ENCODE measurements around the gene KCP.
"Not testable (repeated sequence)": the region's sequence is repeated elsewhere in the genome, so short reads cannot be mapped to it uniquely, and the experiment has no call there.

KCP gene

DNA sequence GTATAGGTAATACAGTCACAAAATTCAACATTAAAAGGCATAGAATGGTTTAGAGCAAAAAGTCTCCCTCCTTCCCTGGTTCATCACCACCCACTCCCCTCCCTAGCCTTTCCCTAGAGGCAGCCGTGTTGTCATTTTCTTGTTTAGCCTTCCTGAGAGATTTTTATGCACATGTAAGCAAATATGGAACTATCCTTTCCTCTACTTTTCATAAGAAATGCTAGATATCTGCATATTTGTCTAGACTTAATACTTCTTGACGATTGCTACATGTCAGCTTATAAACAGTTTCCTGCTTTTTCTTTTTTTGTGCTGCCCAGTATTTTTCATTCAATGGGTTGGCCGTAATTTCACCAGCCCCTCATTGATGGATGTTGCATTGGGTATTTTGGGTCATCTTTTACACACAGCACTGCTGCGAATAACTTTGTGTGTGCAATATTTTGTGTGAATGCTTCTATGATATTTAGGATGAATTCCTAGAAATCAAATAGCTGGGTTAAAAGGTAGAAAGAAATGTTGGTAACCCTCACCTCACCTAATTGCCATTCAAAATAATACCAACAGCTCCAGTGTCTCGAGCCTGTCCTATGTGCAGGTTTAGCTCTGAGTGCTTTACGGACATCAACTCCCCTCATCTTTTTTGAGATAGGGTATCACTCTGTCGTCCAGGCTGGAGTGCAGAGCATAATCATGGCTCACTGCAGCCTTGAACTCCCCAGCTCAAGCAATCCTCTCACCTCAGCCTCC lies 34.2 kb upstream of the KCP start:
- Histone ChIP-seq H3K4me2 (ENCODE audit: low read length, poor library complexity, severe bottlenecking) (no peak overlapping the region), H3K9me3 (ENCODE audit: control insufficient read depth, low read length) (no peaks in the 10 kb centered on the region), H3K18ac (ENCODE audit: low read depth in 1 of 2, low read length in 2 of 2) (no peak overlapping the region), H2BK12ac (ENCODE audit: low read length in 2 of 2) (no peak overlapping the region), H3K4me3 (ENCODE audit: insufficient read depth in 1 of 2, low read depth in 1 of 2, low read length in 2 of 2) (no peak overlapping the region), H2AFZ (ENCODE audit: low read depth, low read length) (no peak overlapping the region), H3K4me1 (ENCODE audit: control insufficient read depth, insufficient read depth, low read depth, low read length) (peaks cover 13% of the 10 kb centered on the region), H2BK15ac (ENCODE audit: low read depth, poor library complexity, severe bottlenecking) (no peak overlapping the region), H3K14ac (ENCODE audit: low read length in 2 of 2) (no peak overlapping the region), H3K27me3 (ENCODE audit: control insufficient read depth in 1 of 2, insufficient read depth in 1 of 2, low read length in 2 of 2) (peaks cover 21 to 42% of the 10 kb centered on the region in 2 experiments), H2BK120ac (ENCODE audit: low read depth, low read length) (no peak overlapping the region), H4K91ac (ENCODE audit: low read length) (no peak overlapping the region), H2AK5ac (ENCODE audit: low read length, severe bottlenecking) (no peak overlapping the region), H4K8ac (ENCODE audit: low read length) (no peak overlapping the region), H3K27ac (ENCODE audit: low read length, poor library complexity, severe bottlenecking) (no peak overlapping the region), H3K9ac (ENCODE audit: low read length) (no peak overlapping the region), H3K23ac (ENCODE audit: low read length in 2 of 2) (no peak overlapping the region), H3K4ac (ENCODE audit: low read depth in 1 of 2, low read length in 2 of 2) (no peak overlapping the region), H2BK5ac (ENCODE audit: low read depth, low read length, poor library complexity, severe bottlenecking) (no peak overlapping the region), H3K79me1 (replicated peaks; ENCODE audit: low read length, poor library complexity, severe bottlenecking) (no peaks in the 10 kb centered on the region), H3K36me3 (ENCODE audit: control insufficient read depth in 1 of 2, insufficient read depth in 2 of 2, low read depth in 1 of 2, low read length in 2 of 2) (peaks cover 0 to 27% of the 10 kb centered on the region in 2 experiments)
- WGBS = 80% methylated on average over 7 of the region's 7 CpGs
- no peak for DNase-seq

DNA sequence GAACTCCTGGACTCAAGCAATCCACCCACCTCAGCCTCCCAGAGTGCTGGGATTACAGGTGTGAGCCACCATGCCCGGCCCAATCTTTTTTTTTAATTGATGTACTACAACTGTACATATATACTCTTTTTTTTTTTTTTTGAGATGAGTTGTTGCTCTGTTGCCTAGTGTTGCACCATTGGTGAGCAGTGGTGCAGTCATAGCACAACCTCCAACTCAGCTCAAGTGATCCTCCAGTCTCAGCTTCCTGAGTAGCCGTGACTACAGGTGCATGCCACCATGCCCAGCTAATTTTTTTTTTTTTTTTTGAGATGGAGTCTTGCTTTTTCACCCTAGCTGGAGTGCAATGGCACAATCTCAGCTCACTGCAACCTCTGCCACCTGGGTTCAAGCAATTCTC lies 32.7 kb upstream of the KCP start:
- not testable (repeated sequence) for H3K4ac ChIP-seq (ENCODE audit: low read depth in 1 of 2, low read length in 2 of 2); H2BK120ac ChIP-seq (ENCODE audit: low read depth, low read length); H3K23ac ChIP-seq (ENCODE audit: low read length in 2 of 2); H3K27ac ChIP-seq (ENCODE audit: low read length, poor library complexity, severe bottlenecking); H2BK12ac ChIP-seq (ENCODE audit: low read length in 2 of 2); H3K4me2 ChIP-seq (ENCODE audit: low read length, poor library complexity, severe bottlenecking); H3K14ac ChIP-seq (ENCODE audit: low read length in 2 of 2); H2AFZ ChIP-seq (ENCODE audit: low read depth, low read length); H3K9me3 ChIP-seq (ENCODE audit: control insufficient read depth, low read length); H3K4me3 ChIP-seq (ENCODE audit: insufficient read depth in 1 of 2, low read depth in 1 of 2, low read length in 2 of 2); DNase-seq; H3K18ac ChIP-seq (ENCODE audit: low read depth in 1 of 2, low read length in 2 of 2); H3K79me1 ChIP-seq (replicated peaks; ENCODE audit: low read length, poor library complexity, severe bottlenecking); H2BK15ac ChIP-seq (ENCODE audit: low read depth, poor library complexity, severe bottlenecking); H2AK5ac ChIP-seq (ENCODE audit: low read length, severe bottlenecking); H2BK5ac ChIP-seq (ENCODE audit: low read depth, low read length, poor library complexity, severe bottlenecking); H4K91ac ChIP-seq (ENCODE audit: low read length); H3K9ac ChIP-seq (ENCODE audit: low read length); H4K8ac ChIP-seq (ENCODE audit: low read length)
- H3K4me1 ChIP-seq (ENCODE audit: control insufficient read depth, insufficient read depth, low read depth, low read length) = peaks cover 15% of the 10 kb centered on the region
- no CpG with 5 or more reads among the region's 2 CpGs for WGBS
- H3K36me3 ChIP-seq (ENCODE audit: control insufficient read depth in 1 of 2, insufficient read depth in 2 of 2, low read depth in 1 of 2, low read length in 2 of 2) = peaks cover 0 to 15% of the 10 kb centered on the region in 2 experiments
- peaks cover 36 to 54% of the 10 kb centered on the region in 2 experiments for H3K27me3 ChIP-seq (ENCODE audit: control insufficient read depth in 1 of 2, insufficient read depth in 1 of 2, low read length in 2 of 2)

- Histone ChIP-seq H3K79me1 (replicated peaks; ENCODE audit: low read length, poor library complexity, severe bottlenecking) (no peaks in the 10 kb centered on the region), H4K91ac (ENCODE audit: low read length) (no peak overlapping the region), H2BK12ac (ENCODE audit: low read length in 2 of 2) (no peak overlapping the region), H4K8ac (ENCODE audit: low read length) (no peak overlapping the region), H2AK5ac (ENCODE audit: low read length, severe bottlenecking) (no peak overlapping the region), H3K27ac (ENCODE audit: low read length, poor library complexity, severe bottlenecking) (no peak overlapping the region), H3K4ac (ENCODE audit: low read depth in 1 of 2, low read length in 2 of 2) (no peak overlapping the region), H3K4me1 (ENCODE audit: control insufficient read depth, insufficient read depth, low read depth, low read length) (peaks cover 15% of the 10 kb centered on the region), H3K23ac (ENCODE audit: low read length in 2 of 2) (no peak overlapping the region), H3K18ac (ENCODE audit: low read depth in 1 of 2, low read length in 2 of 2) (no peak overlapping the region), H2BK120ac (ENCODE audit: low read depth, low read length) (no peak overlapping the region), H2AFZ (ENCODE audit: low read depth, low read length) (no peak overlapping the region), H3K4me3 (ENCODE audit: insufficient read depth in 1 of 2, low read depth in 1 of 2, low read length in 2 of 2) (no peak overlapping the region), H2BK5ac (ENCODE audit: low read depth, low read length, poor library complexity, severe bottlenecking) (no peak overlapping the region), H3K27me3 (ENCODE audit: control insufficient read depth in 1 of 2, insufficient read depth in 1 of 2, low read length in 2 of 2) (peaks cover 43 to 63% of the 10 kb centered on the region in 2 experiments), H3K4me2 (ENCODE audit: low read length, poor library complexity, severe bottlenecking) (no peak overlapping the region), H2BK15ac (ENCODE audit: low read depth, poor library complexity, severe bottlenecking) (no peak overlapping the region), H3K9ac (ENCODE audit: low read length) (no peak overlapping the region), H3K36me3 (ENCODE audit: control insufficient read depth in 1 of 2, insufficient read depth in 2 of 2, low read depth in 1 of 2, low read length in 2 of 2) (peaks cover 0 to 6% of the 10 kb centered on the region in 2 experiments), H3K9me3 (ENCODE audit: control insufficient read depth, low read length) (no peaks in the 10 kb centered on the region), H3K14ac (ENCODE audit: low read length in 2 of 2) (no peak overlapping the region)
- no peak for DNase-seq
- WGBS = 88% methylated on average over 16 of the region's 16 CpGs
Measured at GRCh38 chr7:128941946-128942526, 31.5 kb upstream of the KCP start.

DNA sequence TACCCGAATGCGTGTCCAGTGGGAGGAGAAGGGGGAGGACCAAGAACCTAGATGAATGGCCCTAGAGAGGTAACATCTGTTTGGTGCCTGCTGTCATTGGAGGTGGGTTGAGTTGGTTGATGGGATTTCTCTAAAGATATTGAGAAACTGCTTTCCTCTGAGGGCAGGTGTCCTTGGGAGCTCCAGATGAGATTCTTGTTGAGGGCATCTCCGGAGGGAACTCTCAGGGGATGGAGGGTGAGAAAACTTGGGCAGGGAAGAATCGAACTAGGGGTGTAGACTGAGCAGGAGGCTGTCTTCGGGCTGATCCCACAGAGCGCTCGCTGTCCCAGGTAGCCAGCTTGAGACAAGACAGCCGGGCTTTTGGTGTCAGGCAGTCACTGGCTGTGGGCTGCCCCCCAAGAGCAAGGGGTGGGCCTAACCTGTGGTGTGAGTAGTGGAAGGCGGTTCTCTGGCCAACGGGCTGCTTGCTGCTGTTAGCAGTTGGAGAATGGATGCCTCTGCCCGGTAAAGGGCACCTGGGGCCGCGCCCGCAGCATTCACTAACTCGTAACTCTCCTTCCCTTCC lies 30.9 kb upstream of the KCP start:
- no peak overlapping the region for H3K23ac ChIP-seq (ENCODE audit: low read length in 2 of 2)
- H2BK12ac ChIP-seq (ENCODE audit: low read length in 2 of 2) = no peak overlapping the region
- H3K79me1 ChIP-seq (replicated peaks; ENCODE audit: low read length, poor library complexity, severe bottlenecking) = no peaks in the 10 kb centered on the region
- H2AK5ac ChIP-seq (ENCODE audit: low read length, severe bottlenecking) = no peak overlapping the region
- H2BK15ac ChIP-seq (ENCODE audit: low read depth, poor library complexity, severe bottlenecking) = no peak overlapping the region
- H3K9me3 ChIP-seq (ENCODE audit: control insufficient read depth, low read length) = no peaks in the 10 kb centered on the region
- no peak overlapping the region for H4K91ac ChIP-seq (ENCODE audit: low read length)
- peaks cover 0 to 6% of the 10 kb centered on the region in 2 experiments for H3K36me3 ChIP-seq (ENCODE audit: control insufficient read depth in 1 of 2, insufficient read depth in 2 of 2, low read depth in 1 of 2, low read length in 2 of 2)
- H2AFZ ChIP-seq (ENCODE audit: low read depth, low read length) = no peak overlapping the region
- no peak for DNase-seq
- H3K27ac ChIP-seq (ENCODE audit: low read length, poor library complexity, severe bottlenecking) = no peak overlapping the region
- H2BK120ac ChIP-seq (ENCODE audit: low read depth, low read length) = no peak overlapping the region
- no peak overlapping the region for H3K18ac ChIP-seq (ENCODE audit: low read depth in 1 of 2, low read length in 2 of 2)
- WGBS = 81% methylated on average over 14 of the region's 15 CpGs
- no peak overlapping the region for H3K9ac ChIP-seq (ENCODE audit: low read length)
- H4K8ac ChIP-seq (ENCODE audit: low read length) = no peak overlapping the region
- no peak overlapping the region for H3K14ac ChIP-seq (ENCODE audit: low read length in 2 of 2)
- H3K27me3 ChIP-seq (ENCODE audit: control insufficient read depth in 1 of 2, insufficient read depth in 1 of 2, low read length in 2 of 2) = peaks cover 47 to 65% of the 10 kb centered on the region in 2 experiments
- H3K4ac ChIP-seq (ENCODE audit: low read depth in 1 of 2, low read length in 2 of 2) = no peak overlapping the region
- no peak overlapping the region for H3K4me3 ChIP-seq (ENCODE audit: insufficient read depth in 1 of 2, low read depth in 1 of 2, low read length in 2 of 2)
- no peak overlapping the region for H3K4me2 ChIP-seq (ENCODE audit: low read length, poor library complexity, severe bottlenecking)
- no peak overlapping the region for H2BK5ac ChIP-seq (ENCODE audit: low read depth, low read length, poor library complexity, severe bottlenecking)
- H3K4me1 ChIP-seq (ENCODE audit: control insufficient read depth, insufficient read depth, low read depth, low read length) = peaks cover 15% of the 10 kb centered on the region
